Measurements from ENCODE around the gene ZBTB21.

The ZBTB21 gene
- 55.1 to 153 reads per million in 2 donors for total RNA-seq

GRCh38 chr21:42009831-42010506, at the start of gene ZBTB21:
ZBTB21 (minus strand) TSS chr21:42010360; CDS start chr21:41994095, 16,265 bp downstream.
- DNase-seq: peak; percentile 96

GRCh38 chr21:42059721-42060120, 49.6 kb upstream of the ZBTB21 start:
- DNase-seq: no peak

- DNase-seq: no peak
Measured at GRCh38 chr21:42059141-42059540, 49.0 kb upstream of the ZBTB21 start.

- no peak for DNase-seq
Measured at GRCh38 chr21:42058631-42059111, 48.5 kb upstream of the ZBTB21 start.

GRCh38 chr21:42057851-42058437, 47.8 kb upstream of the ZBTB21 start:
- DNase-seq: no peak

GRCh38 chr21:42056996-42057689, 47.0 kb upstream of the ZBTB21 start:
- DNase-seq: no peak

- no peak for DNase-seq
Measured at GRCh38 chr21:42056468-42056867, 46.3 kb upstream of the ZBTB21 start.

- no peak for DNase-seq
Measured at GRCh38 chr21:42055425-42055824, 45.3 kb upstream of the ZBTB21 start.

GRCh38 chr21:42051788-42052187, 41.6 kb upstream of the ZBTB21 start:
- DNase-seq: no peak

GRCh38 chr21:42049578-42050430, 39.6 kb upstream of the ZBTB21 start:
- no peak for DNase-seq

GRCh38 chr21:42048870-42049577, 38.9 kb upstream of the ZBTB21 start:
- DNase-seq: no peak

- DNase-seq: no peak
Measured at GRCh38 chr21:42047821-42048613, 37.9 kb upstream of the ZBTB21 start.

- DNase-seq: no peak
Measured at GRCh38 chr21:42044871-42045495, 34.8 kb upstream of the ZBTB21 start.

- DNase-seq: no peak
Measured at GRCh38 chr21:42043961-42044360, 33.8 kb upstream of the ZBTB21 start.

GRCh38 chr21:42043201-42043895, 33.2 kb upstream of the ZBTB21 start:
- DNase-seq: no peak

GRCh38 chr21:42042651-42043050, 32.5 kb upstream of the ZBTB21 start:
- no peak for DNase-seq

GRCh38 chr21:42041711-42042110, 31.6 kb upstream of the ZBTB21 start:
- no peak for DNase-seq

GRCh38 chr21:42041246-42041645, 31.1 kb upstream of the ZBTB21 start:
- DNase-seq: no peak

GRCh38 chr21:42040411-42041180, 30.4 kb upstream of the ZBTB21 start:
- no peak for DNase-seq

All from T-helper 9 cell (primary cell).